ENCODE measurements around the gene CDY2B.
"Not testable (repeated sequence)": the region's sequence is repeated elsewhere in the genome, so short reads cannot be mapped to it uniquely, and the experiment has no call there.

The CDY2B gene, protein sequence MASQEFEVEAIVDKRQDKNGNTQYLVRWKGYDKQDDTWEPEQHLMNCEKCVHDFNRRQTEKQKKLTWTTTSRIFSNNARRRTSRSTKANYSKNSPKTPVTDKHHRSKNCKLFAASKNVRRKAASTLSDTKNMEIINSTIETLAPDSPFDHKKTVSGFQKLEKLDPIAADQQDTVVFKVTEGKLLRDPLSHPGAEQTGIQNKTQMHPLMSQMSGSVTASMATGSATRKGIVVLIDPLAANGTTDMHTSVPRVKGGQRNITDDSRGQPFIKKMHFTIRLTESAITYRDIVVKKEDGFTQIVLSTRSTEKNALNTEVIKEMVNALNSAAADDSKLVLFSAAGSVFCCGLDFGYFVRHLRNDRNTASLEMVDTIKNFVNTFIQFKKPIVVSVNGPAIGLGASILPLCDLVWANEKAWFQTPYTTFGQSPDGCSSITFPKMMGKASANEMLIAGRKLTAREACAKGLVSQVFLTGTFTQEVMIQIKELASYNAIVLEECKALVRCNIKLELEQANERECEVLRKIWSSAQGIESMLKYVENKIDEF

DNA sequence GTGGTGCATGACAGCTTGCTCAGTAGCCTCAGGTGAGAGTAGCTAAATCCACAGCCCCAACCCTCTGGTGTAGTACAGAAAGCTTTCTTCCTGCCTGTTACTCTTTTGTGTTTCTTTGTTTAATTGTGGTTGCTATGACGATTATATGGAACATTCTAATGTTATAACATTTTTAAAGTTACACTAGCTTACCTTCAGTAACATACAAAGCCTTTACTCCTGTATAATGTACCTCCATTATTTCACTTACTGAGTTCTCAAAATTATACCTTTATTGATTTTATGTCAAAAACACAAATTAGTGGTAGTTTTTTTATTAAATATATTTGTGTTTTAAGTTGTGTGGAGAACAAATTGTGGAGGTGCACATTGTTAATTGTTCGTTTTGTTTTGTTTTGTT lies at the start of gene CDY2B:
Gene CDY2B (minus strand): TSS at position 101 of the 400 bp plus-strand sequence. CDS start 328 bp downstream, outside the sequence.
- not testable (repeated sequence) for DNase-seq

DNA sequence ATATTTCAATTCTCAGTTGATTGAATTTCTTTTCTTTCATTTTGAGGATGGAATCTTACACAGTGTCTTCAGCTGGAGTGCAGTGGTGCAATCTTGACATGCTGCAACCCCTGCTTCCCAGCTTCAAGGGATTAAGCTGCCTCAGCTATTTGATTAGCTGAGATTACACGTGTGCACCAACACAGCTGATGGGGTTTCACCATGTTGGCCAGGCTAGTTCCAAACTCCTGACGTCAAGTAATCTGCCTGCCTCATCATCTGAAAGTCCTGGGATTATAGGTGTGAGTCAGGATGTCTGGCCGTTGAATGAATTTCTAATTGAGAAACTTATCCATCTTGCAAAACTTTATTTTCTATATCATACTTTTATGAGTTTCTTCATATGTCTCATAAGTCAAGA lies 28.0 kb upstream of the CDY2B start:
- not testable (repeated sequence) for DNase-seq

DNA sequence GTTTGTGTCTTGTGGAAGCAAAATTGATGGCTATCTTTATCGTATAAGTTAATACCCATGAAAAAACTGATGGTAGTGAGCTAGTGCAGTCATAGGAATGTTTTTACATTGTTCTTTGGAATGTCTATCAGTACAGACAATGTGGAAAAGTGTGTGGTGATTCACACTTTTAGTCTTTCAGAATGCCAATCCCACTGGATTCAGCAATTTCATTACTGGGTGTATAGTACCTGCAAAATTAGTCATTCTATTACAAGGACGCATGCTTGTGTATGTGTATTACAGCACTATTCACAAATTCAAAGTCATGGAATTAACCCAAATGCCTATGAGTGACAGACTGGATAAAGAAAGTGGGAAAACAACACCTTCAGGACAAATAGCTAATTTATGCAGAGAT lies 27.3 kb upstream of the CDY2B start:
- not testable (repeated sequence) for DNase-seq

DNA sequence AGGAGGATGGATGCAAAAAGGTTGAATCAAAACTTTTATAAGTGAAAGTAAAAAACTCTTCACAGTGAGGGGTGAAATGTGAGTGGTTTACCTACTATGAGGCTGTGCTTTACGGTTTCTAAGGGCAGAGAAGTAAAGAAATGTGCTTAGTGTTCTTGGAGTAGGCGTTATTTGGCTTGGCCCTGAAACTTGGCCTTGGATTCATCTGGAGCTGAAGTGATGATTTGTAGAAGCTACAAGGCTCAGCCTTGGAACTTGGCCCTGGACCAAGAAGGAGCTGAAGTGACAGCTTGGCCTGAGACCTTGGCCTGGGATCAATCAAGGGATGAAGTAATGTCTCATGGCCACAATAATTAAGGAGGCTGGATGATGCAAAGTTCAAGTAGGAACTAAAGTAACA lies 1.7 kb upstream of the CDY2B start:
- not testable (repeated sequence) for DNase-seq

DNA sequence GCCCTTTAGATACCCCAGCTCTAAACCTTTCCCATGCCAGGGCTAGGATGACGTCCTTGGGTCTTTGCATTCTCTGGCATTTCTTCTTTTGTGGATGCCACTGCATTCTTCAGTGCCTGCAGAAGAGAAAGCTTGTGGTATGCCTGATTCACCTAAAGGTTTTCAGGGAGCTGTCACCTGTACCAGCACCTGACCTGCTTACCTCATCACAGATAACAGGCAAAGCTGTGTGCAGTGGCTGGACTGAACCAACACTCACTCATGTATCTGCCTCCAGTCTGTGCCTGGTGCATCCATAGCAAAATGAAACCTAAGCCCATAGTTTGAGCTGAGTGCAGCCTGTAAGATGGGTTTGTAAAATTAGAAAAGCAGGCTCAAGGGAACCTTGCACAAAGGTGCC lies 3.3 kb downstream of the CDY2B start:
- not testable (repeated sequence) for DNase-seq

DNA sequence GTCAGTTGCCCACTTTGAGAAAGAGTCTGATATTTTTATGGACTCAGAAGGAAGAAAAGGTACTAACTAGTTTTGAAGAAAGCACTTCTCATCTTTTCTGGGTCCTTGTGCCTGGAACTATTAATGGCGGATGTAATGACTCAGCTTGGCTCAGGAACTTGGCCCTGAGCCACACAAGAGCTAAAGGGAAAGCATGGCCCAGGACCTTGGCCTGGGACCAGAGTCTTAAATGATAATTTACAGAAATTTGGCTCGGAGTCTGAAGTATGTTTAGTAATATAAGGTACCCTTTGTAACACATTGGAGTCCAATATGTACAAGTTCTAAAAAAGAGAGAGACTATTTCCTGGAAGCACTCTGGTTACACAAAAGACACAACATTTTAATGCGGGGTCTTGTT lies 4.6 kb downstream of the CDY2B start:
- DNase-seq: not testable (repeated sequence)

DNA sequence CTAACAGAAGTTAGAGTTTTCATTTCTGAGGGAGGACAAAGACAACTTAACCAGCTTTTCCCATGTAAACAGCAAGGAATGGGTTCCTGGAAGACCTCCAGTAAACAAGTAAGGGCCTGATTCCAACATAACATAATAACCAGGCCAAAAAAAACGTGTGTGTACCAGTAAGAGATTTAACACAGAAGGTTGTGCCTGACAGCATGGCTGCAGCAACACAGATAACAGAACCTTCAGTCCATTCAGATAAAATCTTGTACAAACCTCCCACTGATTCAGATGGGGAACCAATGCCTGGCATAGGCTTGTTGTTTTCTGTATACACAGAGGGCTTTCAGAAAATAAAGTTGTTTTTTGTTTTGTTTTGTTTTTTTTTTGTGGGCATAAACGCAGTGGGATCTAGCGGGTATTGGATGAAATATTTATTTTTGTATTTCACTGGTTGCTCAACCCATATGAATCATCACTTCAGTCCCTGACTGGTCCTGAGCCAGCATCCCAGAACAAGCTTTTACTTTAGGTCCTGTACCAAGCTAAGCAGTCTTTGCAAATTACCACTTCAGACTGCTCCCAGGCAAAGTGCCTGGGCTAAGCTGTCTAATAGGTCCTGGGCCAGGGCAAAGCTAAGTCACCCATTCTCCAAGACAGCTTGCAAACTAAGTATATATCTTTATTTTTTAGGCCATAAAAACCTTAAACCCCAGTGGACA lies 8.7 kb downstream of the CDY2B start:
- not testable (repeated sequence) for DNase-seq

DNA sequence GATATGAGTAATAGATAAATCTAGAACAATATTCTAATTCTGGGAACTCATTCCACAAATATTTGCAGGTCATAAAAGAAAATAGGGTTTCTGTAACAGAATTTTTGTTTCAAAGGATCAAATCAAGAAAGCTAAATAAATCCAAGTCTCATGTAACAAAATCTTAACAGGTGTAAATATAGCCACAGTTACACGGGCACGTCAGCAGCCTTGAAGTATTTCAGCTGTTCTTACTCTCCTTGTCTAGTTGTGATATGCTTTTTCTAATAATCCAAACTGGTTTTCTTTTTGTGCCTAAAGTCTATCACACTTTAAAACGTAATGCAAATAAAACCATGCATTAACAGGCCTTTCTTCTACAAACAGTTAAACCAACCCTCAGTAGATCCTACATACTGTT lies 9.3 kb downstream of the CDY2B start:
- not testable (repeated sequence) for DNase-seq

DNA sequence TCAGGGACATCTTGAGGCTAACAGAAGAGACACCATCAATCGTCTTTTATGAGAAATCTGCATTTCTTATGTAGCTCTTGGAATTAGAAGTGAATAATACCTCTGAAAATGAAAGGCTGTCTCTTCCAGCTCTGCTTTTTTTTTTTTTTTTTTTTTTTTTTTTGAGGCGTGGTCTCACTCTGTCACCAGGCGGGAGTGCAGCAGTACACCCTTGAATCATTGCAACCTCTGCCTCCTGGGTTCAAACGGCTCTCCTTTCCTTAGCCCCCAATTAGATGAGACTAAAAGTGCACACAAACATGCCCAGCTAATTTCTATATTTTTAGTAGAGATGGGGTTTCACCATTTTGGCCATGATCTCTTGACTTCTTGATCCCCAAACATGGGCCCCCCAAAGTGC lies 12.2 kb downstream of the CDY2B start:
- not testable (repeated sequence) for DNase-seq

DNA sequence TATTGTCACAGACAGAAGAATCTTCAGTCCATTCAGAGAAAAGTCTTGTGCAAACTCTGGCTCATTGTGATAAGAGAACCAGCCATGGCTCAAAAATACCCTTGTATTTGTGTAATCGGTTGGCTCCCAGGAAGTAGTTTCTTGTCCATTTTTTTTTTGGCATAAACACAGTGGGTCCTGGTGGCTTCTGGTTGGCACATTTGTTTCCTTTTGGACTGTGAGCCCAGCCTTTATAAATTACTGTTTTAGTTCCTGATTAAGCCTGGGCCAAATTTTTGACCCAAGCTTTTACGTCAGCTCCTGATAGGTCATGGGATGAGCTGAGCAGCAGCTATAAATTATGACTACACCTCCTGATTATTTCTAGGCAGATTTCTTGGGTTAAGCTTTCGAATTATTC lies 19.4 kb downstream of the CDY2B start:
- DNase-seq: not testable (repeated sequence)

DNA sequence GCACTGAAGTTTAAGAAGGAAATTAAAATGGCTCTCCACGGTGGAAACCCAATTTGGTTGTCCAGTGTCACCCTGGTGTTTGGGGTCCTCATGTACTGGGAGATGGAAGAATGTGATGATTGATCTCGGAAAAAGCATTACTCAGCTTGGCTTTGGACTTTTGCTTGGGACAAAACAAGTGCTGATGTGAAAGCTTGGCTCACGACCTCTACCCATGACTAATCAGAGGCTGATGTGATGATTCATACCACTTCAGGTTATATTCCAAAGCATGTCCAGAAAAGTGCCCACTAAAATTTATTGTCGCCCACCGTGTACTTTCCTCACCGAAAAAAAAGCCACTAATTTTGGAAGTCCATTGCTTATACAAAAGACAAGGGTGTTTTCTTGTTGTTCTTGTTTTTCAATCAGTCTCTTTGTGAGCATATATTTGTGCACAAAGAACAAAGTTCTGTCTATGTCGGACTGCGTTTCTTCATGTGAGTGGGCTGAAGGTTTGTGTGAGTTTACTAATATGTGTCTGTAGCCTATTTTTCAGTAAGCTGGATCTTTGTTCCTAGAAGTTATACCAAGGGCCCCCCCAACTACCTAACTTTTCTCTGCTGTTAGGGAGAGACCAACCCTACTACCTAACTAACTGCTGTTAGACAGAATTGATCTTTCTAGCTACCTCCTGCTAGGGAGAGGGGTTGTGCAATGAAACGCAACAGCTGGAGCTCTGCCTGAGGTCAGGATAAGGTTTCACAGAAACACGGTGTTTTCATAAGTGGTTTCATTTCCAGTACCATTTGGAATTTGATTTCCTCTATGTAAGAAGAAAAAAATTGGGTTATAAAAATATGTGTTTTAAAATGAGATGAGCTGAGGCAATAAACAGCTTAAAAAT lies 22.8 kb downstream of the CDY2B start:
- DNase-seq: not testable (repeated sequence)

DNA sequence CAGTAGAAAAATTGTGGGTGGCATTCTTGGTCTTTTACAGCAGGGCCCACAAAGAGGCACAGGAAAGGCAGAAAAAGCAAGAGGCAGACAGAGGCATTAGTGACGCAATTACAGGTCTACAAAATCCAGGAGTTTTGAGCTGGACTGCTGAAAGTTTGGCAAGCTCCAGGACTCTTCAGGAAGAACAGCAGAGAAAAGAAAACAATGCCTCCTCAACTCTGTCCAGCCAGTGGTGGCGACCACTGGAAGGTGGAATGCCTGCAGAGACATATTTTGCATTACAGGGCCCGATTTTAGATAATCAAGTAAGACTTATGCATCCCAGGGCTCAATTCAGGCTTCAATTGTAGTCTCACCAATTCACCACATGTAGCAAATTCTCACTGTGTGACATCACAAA lies 23.5 kb downstream of the CDY2B start:
- DNase-seq: not testable (repeated sequence)

DNA sequence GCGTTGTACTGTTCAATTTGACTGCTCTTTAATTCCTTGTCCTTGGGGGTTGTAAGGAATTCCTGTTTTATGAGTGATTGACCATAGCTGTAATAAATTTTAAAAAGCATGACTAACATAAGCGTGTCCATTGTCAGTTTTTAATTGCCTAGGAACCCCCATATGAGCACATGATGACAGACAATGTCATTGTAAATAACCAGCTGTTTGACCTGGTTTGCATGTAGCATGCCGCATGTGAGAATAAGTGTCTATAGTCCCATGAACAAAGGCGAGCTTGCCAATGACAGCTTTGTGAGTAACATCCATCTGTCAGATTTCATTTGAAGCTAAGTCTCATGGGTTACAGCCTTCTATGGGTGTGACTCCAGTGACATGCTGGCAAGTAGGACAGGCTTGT lies 30.9 kb downstream of the CDY2B start:
- not testable (repeated sequence) for DNase-seq

DNA sequence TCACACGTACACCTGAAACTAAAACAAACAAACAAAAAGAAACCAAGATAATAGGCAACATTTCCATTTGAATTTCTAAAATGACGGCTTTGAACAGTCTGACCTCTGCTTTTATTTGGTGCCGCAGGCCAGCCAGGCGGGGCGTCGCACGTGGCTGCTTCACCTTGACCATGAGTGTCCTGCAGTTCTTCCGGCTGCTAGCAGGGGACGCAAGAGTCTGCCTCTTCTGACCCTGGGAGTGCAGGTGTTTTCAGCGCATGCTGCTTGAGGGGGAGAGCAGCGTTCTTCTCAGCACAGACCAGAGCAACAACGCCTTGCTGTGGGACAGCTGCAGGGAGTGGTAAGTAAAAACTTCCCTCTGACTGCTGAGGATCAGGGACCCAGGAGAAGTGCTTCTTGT lies 47.9 kb downstream of the CDY2B start:
- not testable (repeated sequence) for DNase-seq
